Epithelial cell of proximal tubule (primary cell): ENCODE measurements around the gene ACAA1. TPM values are rescaled to one million over a fixed set of nuclear protein-coding genes. Genes with fewer than 3 reads are reported as not detected.
A peak's percentile ranks its signal among the peaks of the same experiment; 100 is the strongest.
"Not testable (repeated sequence)": the region's sequence is repeated elsewhere in the genome, so short reads cannot be mapped to it uniquely, and the experiment has no call there.

ENCODE experiments used
- DNase-seq: peaks from one replicate; pipeline ENCODE4 v3.0.0-alpha.2; 2011; ENCODE audit warnings: low read depth
- H3K4me3 ChIP-seq: 2 replicates; pipeline ENCODE4 v1.5.1; 2011; ENCODE audit warnings: low read depth, mild to moderate bottlenecking, low read length
- total RNA-seq: library from RNA; depleted of rRNA; stranded (reverse); fragments of >200 nt; gene quantifications from 2 replicates; pipeline ENCODE4 v1.2.3, GENCODE V29; 2015
- TF ChIP-seq, protein P1 (sequence below): conservative IDR thresholded peaks from 2 replicates; pipeline ENCODE4 v1.5.1; 2012; ENCODE audit warnings: low read depth, mild to moderate bottlenecking, low read length

The ACAA1 gene
- total RNA-seq, 1 donor from 2014 or later, result 37.8 TPM

- no peak overlapping the region for H3K4me3 ChIP-seq
- TF ChIP-seq, protein P1, sequence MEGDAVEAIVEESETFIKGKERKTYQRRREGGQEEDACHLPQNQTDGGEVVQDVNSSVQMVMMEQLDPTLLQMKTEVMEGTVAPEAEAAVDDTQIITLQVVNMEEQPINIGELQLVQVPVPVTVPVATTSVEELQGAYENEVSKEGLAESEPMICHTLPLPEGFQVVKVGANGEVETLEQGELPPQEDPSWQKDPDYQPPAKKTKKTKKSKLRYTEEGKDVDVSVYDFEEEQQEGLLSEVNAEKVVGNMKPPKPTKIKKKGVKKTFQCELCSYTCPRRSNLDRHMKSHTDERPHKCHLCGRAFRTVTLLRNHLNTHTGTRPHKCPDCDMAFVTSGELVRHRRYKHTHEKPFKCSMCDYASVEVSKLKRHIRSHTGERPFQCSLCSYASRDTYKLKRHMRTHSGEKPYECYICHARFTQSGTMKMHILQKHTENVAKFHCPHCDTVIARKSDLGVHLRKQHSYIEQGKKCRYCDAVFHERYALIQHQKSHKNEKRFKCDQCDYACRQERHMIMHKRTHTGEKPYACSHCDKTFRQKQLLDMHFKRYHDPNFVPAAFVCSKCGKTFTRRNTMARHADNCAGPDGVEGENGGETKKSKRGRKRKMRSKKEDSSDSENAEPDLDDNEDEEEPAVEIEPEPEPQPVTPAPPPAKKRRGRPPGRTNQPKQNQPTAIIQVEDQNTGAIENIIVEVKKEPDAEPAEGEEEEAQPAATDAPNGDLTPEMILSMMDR, result peak; percentile 21
- no peak for DNase-seq
Observed at GRCh38 chr3:38163117-38163840, 26.4 kb upstream of the ACAA1 start.

DNA sequence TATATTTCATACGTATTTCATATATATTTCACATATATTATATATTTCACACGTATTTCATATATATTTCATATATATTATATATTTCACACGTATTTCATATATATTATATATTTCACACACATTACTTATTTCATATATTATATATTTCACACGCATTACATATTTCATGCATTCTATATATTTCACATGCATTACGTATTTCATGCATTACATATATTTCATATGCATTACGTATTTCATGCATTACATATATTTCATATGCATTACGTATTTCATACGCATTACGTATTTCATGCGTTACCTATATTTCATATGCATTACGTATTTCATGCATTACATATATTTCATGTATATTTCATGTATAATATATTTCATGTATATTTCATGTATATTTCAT, 23.8 kb upstream of the ACAA1 start:
- not testable (repeated sequence) for DNase-seq, H3K4me3 ChIP-seq

DNA sequence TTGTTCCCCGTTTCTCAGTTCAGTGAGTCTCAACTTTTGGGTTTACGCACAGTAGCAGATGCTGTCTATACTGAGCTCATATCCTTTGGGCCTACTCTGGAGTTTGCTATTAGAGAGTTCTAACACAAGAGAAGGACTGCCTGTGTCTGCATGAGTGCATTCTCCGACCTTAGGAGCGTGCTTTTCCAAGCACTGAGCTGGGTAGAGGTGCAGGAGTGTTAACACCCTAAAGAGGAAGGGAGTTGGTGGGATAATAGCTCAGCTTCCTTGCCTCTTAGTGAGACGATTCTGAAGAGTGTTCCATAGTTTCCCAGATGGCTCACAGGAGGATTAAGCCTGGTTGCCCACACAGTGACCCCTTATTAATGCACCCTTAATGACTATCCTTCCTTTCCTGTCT, 21.5 kb upstream of the ACAA1 start:
- no peak overlapping the region for H3K4me3 ChIP-seq
- TF ChIP-seq, protein P1, result no peak
- no peak for DNase-seq

GRCh38 chr3:38157595-38157994, 20.7 kb upstream of the ACAA1 start:
- H3K4me3 ChIP-seq, result no peak overlapping the region
- TF ChIP-seq, protein P1, result no peak
- no peak for DNase-seq

DNA sequence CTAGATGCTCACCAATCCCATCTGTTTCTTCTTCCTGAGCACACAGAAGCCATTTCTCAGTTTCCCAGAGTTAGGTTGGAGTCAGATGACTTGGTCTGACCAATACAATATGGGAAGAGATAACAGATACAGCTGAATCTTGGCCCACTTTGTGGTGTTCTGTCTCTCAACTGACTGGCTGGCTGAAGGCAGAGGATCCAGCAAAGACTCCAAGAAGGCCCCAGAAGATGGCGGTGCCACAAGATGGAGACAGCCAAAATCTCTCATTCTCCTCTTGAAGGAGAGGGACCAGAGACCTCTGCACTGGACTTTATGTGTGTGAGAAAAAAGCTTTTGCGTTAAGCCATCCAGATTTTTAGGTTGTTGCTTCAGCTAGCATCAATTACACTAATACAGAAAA, 20.2 kb upstream of the ACAA1 start:
- TF ChIP-seq, protein P1, result no peak
- H3K4me3 ChIP-seq, result no peak overlapping the region
- no peak for DNase-seq

GRCh38 chr3:38155825-38156224, 18.9 kb upstream of the ACAA1 start:
- DNase-seq, result no peak
- H3K4me3 ChIP-seq, result no peak overlapping the region
- TF ChIP-seq, protein P1, result no peak

GRCh38 chr3:38154625-38155255, 17.8 kb upstream of the ACAA1 start:
- TF ChIP-seq, protein P1, result no peak
- DNase-seq, result no peak
- no peak overlapping the region for H3K4me3 ChIP-seq
